Measurements from ENCODE around the gene HCAR2. TPM values are rescaled to one million over a fixed set of nuclear protein-coding genes. Genes with fewer than 3 reads are reported as not detected.
"Not testable (repeated sequence)": the region's sequence is repeated elsewhere in the genome, so short reads cannot be mapped to it uniquely, and the experiment has no call there.

HCAR2 gene
- under 0.01 TPM for total RNA-seq

GRCh38 chr12:122702890-122703611 is at the start of gene HCAR2:
Gene HCAR2, minus strand, starts transcription at chr12:122703357. Its CDS starts 74 bp downstream, at chr12:122703283.
- DNase-seq (ENCODE audit: low read depth in 2 of 3, low spot score in 2 of 3), result not testable (repeated sequence)

GRCh38 chr12:122752464-122753318 is 49.5 kb upstream of the HCAR2 start, which contains the start of gene DENR:
Gene DENR, plus strand, starts transcription at chr12:122752824. Its CDS starts 878 bp downstream, at chr12:122753702.
- DNase-seq (ENCODE audit: low read depth in 2 of 3, low spot score in 2 of 3), result peak; percentile 96 to 97 (median 97)

DNA sequence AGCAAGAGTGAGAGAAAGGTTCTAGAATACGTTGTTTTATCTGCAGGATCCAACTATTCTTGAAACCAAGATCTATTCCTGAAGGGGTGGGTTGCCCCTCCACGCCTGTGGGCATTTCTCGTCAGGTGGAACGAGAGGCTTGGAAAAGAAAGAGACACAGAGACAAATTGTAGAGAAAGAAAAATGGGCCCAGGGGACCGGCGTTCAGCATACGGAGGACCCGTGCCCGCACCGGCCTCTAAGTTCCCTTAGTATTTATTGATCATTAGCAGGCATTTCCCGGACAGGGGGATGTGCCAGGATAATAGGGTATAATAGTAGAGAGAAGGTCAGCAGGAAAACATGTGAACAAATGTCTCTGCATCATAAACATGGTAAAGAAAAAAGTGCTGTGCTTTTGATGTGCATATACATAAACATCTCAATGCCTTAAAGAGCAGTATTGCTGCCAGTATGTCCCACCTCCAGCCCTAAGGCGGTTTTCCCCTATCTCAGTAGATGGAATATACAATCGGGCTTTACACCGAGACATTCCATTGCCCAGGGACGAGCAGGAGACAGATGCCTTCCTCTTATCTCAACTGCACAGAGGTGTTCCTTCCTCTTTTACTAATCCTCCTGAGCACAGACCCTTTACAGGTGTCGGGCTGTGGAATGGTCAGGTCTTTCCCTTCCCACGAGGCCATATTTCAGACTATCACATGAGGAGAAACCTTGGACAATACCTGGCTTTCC is 47.8 kb upstream of the HCAR2 start:
- peak in 1 of 3 donors; percentile 27 for DNase-seq (ENCODE audit: low read depth in 2 of 3, low spot score in 2 of 3)

GRCh38 chr12:122749569-122750332 is 46.6 kb upstream of the HCAR2 start:
- no peak for DNase-seq (ENCODE audit: low read depth in 2 of 3, low spot score in 2 of 3)

DNA sequence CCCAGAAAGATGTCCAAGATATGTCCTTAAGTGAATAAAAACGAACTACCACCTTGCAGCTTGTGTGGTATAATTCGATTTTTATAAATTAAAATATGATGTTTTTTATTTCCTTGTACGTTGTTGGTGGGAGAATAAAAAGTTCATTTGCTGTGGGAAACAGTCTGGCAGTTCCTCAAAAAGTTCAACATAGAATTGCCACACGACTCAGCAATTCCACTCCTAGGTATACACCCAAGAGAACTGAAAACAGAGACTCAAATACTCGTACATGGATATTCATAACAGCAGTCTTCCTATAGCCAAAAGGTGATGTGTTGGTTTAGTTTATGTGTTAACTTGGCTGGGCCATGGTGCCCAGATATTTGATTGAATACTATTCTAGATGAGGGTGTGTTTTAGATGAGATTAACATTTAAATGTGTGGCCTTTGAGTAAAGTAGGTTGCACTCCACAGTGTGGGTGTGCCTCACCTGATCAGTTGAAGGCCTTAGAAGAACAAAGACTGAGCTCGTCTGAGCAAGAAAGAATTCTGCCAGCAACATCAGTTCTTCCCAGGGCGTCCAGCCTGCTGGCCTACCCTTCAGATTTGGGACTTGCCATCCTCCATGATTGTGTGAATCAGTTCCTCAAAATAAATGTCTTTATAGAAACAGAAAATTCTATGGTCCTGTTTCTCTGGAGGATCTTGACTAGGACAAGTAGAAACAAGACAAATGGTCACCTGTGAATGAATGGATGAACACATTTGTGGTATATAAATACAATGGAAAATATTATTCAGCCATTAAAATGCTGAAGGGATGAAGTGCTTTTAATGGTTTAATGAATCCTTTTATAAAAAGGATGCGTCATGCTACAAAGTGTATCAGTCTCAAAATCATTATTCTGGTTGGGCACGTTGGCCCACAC is 44.3 kb upstream of the HCAR2 start:
- no peak for DNase-seq (ENCODE audit: low read depth in 2 of 3, low spot score in 2 of 3)

DNA sequence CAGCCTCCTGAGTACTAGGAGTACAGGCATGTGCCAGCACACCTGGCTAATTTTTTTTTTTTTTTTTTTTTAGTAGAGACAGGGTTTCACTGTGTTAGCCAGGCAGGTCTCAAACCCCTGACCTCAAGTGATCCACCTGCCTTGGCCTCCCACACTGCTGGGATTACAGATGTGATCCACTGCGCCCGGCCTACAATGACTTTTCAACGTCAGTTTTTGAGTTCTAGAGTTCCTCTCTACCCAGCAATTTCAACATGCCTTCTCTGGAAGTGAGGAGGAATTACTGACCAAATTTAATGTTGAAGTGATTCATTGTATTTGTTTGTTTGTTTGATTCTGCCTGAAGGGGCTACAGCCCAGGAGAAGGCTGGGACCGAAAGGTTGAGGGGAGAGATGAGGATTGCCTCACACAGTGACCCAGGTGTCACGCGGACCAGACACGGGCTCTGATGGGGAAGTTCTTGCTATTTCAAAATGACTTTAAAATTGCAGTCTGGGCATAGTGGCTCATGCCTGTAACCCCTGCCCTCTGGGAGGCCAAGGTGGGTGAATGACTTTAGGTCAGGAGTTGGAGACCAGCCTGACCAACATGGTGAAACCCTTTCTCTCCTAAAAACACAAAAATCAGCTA is 40.9 kb upstream of the HCAR2 start:
- no peak for DNase-seq (ENCODE audit: low read depth in 2 of 3, low spot score in 2 of 3)

GRCh38 chr12:122740351-122740750 is 37.2 kb upstream of the HCAR2 start:
- DNase-seq (ENCODE audit: low read depth in 2 of 3, low spot score in 2 of 3), result no peak

DNA sequence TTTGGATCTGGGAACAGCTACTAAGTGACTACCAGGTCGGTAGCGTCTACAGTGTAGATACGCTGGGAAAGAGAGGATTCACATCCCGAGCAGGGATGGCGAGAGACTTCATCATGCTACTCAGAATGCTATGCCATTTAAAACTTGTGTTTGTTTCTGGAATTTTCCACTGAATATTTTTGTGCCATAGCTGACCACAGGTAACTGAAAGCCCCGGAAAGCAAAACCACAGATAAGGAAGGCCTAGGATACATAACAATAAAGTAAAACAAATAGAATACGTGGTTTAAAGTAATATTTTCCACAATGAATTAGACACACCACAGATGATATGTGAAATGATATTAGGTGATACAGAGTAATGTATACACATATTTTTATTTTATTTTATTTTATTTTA is 35.4 kb upstream of the HCAR2 start:
- peak in 1 of 3 donors; percentile 53 for DNase-seq (ENCODE audit: low read depth in 2 of 3, low spot score in 2 of 3)

- no peak for DNase-seq (ENCODE audit: low read depth in 2 of 3, low spot score in 2 of 3)
Observed at GRCh38 chr12:122732611-122733010, 29.5 kb upstream of the HCAR2 start.

DNA sequence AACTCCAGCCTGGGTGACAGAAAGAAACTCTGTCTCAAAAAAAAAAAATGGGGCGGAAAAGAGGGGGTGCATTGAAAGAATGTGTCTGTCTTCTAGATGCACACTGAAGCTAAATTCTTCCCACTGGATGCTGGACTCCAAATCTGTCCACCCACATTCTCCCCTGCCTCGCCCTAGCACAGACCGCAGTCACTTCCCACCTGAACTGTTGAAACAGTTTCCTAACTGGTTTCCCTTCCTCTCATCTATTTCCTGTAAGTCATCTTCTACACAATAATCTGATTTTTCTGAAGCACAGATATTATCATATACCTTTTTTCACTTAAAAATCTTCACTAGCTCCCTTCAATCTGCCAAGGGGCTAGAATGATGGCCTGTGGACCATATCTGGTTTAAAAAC is 29.0 kb upstream of the HCAR2 start:
- DNase-seq (ENCODE audit: low read depth in 2 of 3, low spot score in 2 of 3), result no peak

DNA sequence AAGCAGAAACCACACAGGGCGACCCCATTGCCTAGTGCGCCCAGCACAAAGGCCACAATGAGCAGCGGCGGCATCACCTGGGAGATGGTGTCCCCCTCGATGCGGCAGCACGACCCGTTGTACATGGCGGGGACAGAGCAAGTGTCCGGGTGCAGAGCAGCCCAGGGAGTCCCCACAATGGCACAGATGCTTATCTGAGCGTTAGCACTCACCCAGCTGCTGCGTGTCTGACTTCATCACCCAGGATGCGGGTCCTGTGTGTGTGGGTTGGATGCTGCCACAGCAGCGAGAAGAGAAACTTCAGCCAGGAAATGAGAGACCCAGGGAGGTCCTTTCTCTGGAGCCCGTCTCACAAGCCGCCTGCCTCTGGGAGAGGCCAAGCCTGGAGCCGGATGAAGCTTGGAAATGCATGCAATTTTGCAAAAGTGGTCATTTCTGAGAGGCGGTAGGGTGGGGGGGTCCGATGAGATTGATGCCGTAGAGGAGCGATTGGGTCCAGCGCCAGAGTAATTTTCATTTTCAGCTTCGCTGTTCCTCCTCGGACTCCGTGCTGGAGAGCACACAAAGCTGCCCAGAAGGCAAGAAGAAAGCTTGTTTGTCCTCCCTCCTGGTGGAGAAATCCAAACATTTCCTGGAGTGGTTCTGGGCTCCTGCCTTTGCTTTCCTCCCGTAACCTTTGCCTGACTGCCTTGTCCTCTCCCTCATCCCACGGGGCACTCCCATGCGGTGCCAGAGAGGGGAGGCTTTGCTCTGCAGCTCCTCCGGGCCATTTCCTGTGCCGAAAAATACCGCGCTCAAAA is 27.3 kb upstream of the HCAR2 start, which contains the start of gene HCAR1:
TSS of gene HCAR1 (minus strand) at position 630 of the 800 bp plus-strand sequence. CDS start at position 125, 505 bp downstream.
- DNase-seq (ENCODE audit: low read depth in 2 of 3, low spot score in 2 of 3), result no peak

DNA sequence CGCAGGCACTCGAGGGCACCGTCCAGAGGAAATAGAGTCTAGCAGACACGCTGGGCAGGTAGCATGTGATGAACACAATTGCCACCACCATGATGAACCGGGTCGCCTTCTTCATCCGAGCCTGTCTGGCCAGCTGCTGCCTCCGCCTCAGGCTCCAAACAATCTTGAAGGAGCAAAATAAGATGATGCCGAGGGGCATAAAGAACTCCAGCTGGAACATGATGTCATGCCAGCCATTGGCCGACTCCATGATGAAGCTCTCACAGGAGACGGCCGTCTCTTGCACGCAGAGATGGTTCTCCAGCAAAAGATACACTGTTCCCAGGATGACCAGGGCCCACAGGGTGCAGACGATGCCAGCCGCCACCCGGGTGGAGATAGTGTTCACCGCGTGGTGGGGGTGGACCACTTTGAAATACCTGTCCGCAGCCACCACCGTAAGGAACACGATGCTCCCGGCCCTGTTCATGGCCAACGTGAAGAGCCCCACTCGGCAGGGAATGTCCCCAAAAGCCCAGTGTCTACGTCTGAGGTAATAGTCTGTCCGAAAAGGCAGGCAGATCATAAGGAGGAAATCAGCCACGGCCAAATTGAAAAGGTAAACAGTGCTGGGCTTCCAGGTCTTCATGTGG is 26.5 kb upstream of the HCAR2 start:
- no peak for DNase-seq (ENCODE audit: low read depth in 2 of 3, low spot score in 2 of 3)

GRCh38 chr12:122726080-122726558 is 23.0 kb upstream of the HCAR2 start:
- peak in 2 of 3 donors; percentile 87 to 90 for DNase-seq (ENCODE audit: low read depth in 2 of 3, low spot score in 2 of 3)

- DNase-seq (ENCODE audit: low read depth in 2 of 3, low spot score in 2 of 3), result no peak
Observed at GRCh38 chr12:122725452-122726079, 22.4 kb upstream of the HCAR2 start.

DNA sequence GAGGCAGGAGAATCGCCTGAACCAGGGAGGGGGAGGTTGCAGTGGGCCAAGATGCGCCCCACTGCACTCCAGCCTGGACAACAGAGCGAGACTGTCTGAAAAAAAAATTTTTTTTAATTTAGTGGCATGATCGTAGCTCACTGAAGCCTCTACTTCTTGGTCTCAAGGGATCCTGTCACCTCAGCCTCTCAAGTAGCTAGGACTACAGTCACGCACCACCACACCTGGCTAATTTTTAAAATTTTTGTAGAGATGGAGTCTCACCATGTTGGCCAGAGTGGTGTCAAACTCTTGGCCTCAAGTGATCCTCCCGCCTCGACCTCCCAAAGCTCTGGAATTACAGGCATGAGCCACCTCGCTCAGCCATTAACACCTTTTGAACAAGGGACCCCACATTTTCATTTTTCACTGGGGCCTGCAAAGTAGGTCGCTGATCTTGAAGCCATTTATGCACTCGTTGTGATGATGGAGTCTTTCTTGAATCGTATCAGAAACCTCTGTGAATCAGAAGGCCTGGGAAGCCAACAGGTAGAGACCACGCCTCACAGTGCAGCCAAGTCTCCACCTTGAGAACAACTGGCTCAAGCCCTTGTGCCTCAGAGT is 21.6 kb upstream of the HCAR2 start:
- no peak for DNase-seq (ENCODE audit: low read depth in 2 of 3, low spot score in 2 of 3)

GRCh38 chr12:122722387-122722786 is 19.2 kb upstream of the HCAR2 start:
- peak in 1 of 3 donors; percentile 57 for DNase-seq (ENCODE audit: low read depth in 2 of 3, low spot score in 2 of 3)
